SIG-M5 treated with dmso at 0.1 percent for 504 hours (cell line): Measurements from ENCODE around the gene HSPA4L.

Experiments
- DNase-seq: peaks from one replicate; lab custom pipeline; 2025; ENCODE audit not compliant: unreplicated experiment; lab: John Stamatoyannopoulos, UW

HSPA4L gene

DNA sequence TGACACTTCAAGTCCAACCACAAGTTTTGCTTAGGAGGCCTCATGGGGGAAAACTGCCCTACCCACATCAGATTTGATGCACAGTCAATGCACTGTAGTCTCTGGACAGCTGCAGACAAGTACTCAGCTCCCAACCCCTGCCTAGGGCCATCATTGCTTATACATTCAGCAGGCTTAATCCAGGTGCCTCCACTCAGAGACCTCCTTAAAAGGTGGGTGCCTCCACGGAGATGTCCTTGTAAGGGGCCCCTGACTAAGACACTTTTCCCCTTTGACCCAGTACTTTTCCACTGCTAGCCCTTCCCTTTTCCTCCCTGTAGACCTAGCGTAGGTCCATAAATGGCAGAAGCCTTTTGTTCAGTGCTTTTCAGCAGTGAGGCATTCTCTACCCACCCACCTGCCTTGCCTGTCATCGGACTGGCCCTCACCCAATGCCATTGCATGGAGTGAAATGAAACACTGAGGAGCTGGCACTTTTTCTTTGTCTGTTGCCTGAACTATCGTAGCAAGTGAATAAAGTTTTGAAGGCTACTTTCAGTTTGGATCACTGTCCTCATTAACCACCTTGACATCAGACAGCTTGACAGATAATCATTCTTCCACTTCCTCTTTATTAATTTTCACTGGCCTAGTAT lies 74.8 kb downstream of the HSPA4L start:
- DNase-seq = no peak

- DNase-seq = no peak
These were observed 75.5 kb downstream of the HSPA4L start for GRCh38 chr4:127857641-127858040.

DNA sequence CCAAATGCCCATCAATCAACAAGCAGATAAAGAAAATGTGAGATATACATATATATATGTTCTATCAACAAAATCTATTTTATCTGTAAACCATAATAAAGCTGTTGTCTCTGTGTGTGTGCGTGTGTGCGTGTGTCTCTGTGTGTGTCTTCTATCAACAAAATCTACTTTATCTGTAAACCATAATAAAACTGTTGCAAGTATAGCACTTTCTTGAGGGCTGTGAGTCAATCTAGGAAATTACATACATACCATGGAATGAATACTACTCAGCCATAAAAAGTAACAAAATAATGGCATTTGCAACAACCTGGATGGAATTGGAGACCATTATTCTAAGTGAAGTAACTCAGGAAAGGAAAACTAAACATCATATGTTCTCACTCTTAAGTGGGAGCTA lies 86.1 kb downstream of the HSPA4L start:
- DNase-seq = no peak

GRCh38 chr4:127870281-127870680 lies 88.2 kb downstream of the HSPA4L start:
- DNase-seq = no peak

- DNase-seq = no peak
These were observed 88.6 kb downstream of the HSPA4L start for GRCh38 chr4:127870688-127871087.

- DNase-seq = no peak
These were observed 93.7 kb downstream of the HSPA4L start for GRCh38 chr4:127875791-127876190.

GRCh38 chr4:127880763-127881562 lies 98.8 kb downstream of the HSPA4L start, which contains the start of gene PLK4:
Gene PLK4, plus strand, starts transcription at chr4:127880893. Its CDS starts 242 bp downstream, at chr4:127881135.
- DNase-seq = peak; percentile 96

DNA sequence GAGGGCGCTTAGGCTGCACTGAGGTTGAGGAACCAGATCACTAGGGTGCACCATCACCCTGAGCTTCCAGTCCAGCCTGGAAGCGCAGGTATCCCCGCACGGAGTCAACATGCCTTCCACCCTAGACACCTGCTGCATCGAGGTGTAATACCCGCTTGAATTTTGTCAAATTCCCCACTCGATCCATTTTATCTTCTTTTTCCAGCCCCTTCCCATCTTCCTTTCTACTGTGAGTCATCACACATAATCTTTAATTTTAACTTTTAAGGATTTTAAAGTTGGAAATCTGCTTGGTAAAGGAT lies 99.4 kb downstream of the HSPA4L start:
- DNase-seq = no peak

GRCh38 chr4:127888559-127888958 lies 106.4 kb downstream of the HSPA4L start:
- no peak for DNase-seq

DNA sequence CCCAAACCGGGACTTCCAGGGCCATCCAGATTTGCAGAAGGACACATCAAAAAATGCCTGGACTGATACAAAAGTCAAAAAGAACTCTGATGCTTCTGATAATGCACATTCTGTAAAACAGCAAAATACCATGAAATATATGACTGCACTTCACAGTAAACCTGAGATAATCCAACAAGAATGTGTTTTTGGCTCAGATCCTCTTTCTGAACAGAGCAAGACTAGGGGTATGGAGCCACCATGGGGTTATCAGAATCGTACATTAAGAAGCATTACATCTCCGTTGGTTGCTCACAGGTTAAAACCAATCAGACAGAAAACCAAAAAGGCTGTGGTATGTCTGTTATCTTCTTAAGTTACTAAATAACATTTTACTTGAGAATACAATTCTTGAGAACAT lies 107.8 kb downstream of the HSPA4L start:
- DNase-seq = no peak
